HepG2 (cell line): Measurements from ENCODE around the gene PEBP1. TPM values are rescaled to one million over a fixed set of nuclear protein-coding genes. Genes with fewer than 3 reads are reported as not detected.

ENCODE experiments used
- FOSL2 ChIP-seq: sonication (generic); formaldehyde crosslinking; IDR thresholded peaks from 2 replicates; pipeline ENCODE4 v1.4.0; 2020; ENCODE audit warnings: missing genetic modification reagents
- FOXA3 ChIP-seq: IDR thresholded peaks from 2 replicates; pipeline ENCODE4 v1.6.1; 2016; ENCODE audit warnings: missing genetic modification reagents, missing compliant biosample characterization
- MLXIP ChIP-seq: sonication (generic); formaldehyde crosslinking; IDR thresholded peaks from 2 replicates; pipeline ENCODE4 v1.9.0; 2021; ENCODE audit warnings: missing genetic modification reagents, borderline replicate concordance
- MTERF4 ChIP-seq: sonication (generic); formaldehyde crosslinking; IDR thresholded peaks from 2 replicates; pipeline ENCODE4 v1.8.0; 2023; ENCODE audit warnings: mild to moderate bottlenecking, missing genetic modification reagents
- NFYB ChIP-seq: sonication (generic); formaldehyde crosslinking; IDR thresholded peaks from 2 replicates; pipeline ENCODE4 v1.4.0; 2020; ENCODE audit warnings: missing genetic modification reagents
- PAX8 ChIP-seq: sonication (generic); formaldehyde crosslinking; IDR thresholded peaks from 2 replicates; pipeline ENCODE4 v1.8.0; 2022; ENCODE audit warnings: mild to moderate bottlenecking, missing genetic modification reagents, borderline replicate concordance
- REXO4 ChIP-seq: sonication (generic); formaldehyde crosslinking; IDR thresholded peaks from 2 replicates; pipeline ENCODE4 v1.8.0; 2022; ENCODE audit warnings: missing genetic modification reagents, mild to moderate bottlenecking, borderline replicate concordance
- WIZ ChIP-seq: sonication (generic); formaldehyde crosslinking; IDR thresholded peaks from 2 replicates; pipeline ENCODE4 v1.5.1; 2020; ENCODE audit warnings: mild to moderate bottlenecking, missing genetic modification reagents
- ZBTB7A ChIP-seq: sonication (generic); formaldehyde crosslinking; IDR thresholded peaks from 2 replicates; pipeline ENCODE4 v1.8.0; 2022; ENCODE audit warnings: mild to moderate bottlenecking, missing genetic modification reagents
- ZNF205 ChIP-seq: IDR thresholded peaks from 2 replicates; pipeline ENCODE4 v1.6.1; 2018; ENCODE audit warnings: missing biosample characterization, missing genetic modification reagents
- ZNF232 ChIP-seq: sonication (generic); formaldehyde crosslinking; IDR thresholded peaks from 2 replicates; pipeline ENCODE4 v1.4.0; 2020; ENCODE audit warnings: missing genetic modification reagents, borderline replicate concordance
- ZNF441 ChIP-seq: sonication (generic); formaldehyde crosslinking; IDR thresholded peaks from 2 replicates; pipeline ENCODE4 v1.7.0; 2021; ENCODE audit warnings: missing genetic modification reagents, borderline replicate concordance
- ZNF446 ChIP-seq: sonication (generic); formaldehyde crosslinking; IDR thresholded peaks from 2 replicates; pipeline ENCODE4 v1.5.0; 2020; ENCODE audit warnings: mild to moderate bottlenecking, missing genetic modification reagents
- ZNF501 ChIP-seq: sonication (generic); formaldehyde crosslinking; IDR thresholded peaks from 2 replicates; pipeline ENCODE4 v1.5.1; 2020; ENCODE audit warnings: mild to moderate bottlenecking, moderate library complexity, missing genetic modification reagents
- ZNF546 ChIP-seq: sonication (generic); formaldehyde crosslinking; conservative IDR thresholded peaks from 2 replicates; pipeline ENCODE4 v1.8.1; 2023; ENCODE audit warnings: mild to moderate bottlenecking, missing genetic modification reagents
- ZNF556 ChIP-seq: sonication (generic); formaldehyde crosslinking; IDR thresholded peaks from 2 replicates; pipeline ENCODE4 v1.4.0; 2020; ENCODE audit warnings: mild to moderate bottlenecking, missing genetic modification reagents, borderline replicate concordance
- ZNF646 ChIP-seq: sonication (generic); formaldehyde crosslinking; IDR thresholded peaks from 2 replicates; pipeline ENCODE4 v1.9.0; 2021; ENCODE audit warnings: mild to moderate bottlenecking, missing genetic modification reagents
- ZNF703 ChIP-seq: sonication (generic); formaldehyde crosslinking; IDR thresholded peaks from 2 replicates; pipeline ENCODE4 v1.5.1; 2020; ENCODE audit warnings: missing genetic modification reagents, mild to moderate bottlenecking, moderate library complexity, borderline replicate concordance
- ZSCAN20 ChIP-seq: sonication (generic); formaldehyde crosslinking; IDR thresholded peaks from 2 replicates; pipeline ENCODE4 v1.4.0; 2020; ENCODE audit warnings: missing genetic modification reagents, mild to moderate bottlenecking, borderline replicate concordance
- polyA plus RNA-seq, 8 experiments: library from polyadenylated mRNA; depleted of rRNA in 3 of 8; stranded (reverse) in 7 of 8; unstranded in 1 of 8; fragments of >200 nt; fragmentation: Illumina TruSeq in 4 of 8; extraction: Trizol in 4 of 8; gene quantifications; 2 replicates each; pipeline versions ENCODE4 v1.2.1 to v1.2.3, GENCODE V29; 2011 to 2016; ENCODE audit warnings: low read depth in 4 of 8, missing spikeins in 1 of 8, mixed read lengths in 1 of 8; ENCODE audit not compliant: insufficient read depth in 1 of 8
- total RNA-seq, 5 experiments: library from RNA; depleted of rRNA; stranded (reverse); fragments of >200 nt; fragmentation: Illumina TruSeq; extraction: Trizol; gene quantifications; 2 replicates each; pipeline ENCODE4 v1.2.3, GENCODE V29; 2016; ENCODE audit warnings: low read depth in 1 of 5

PEBP1 gene
- total and polyA plus RNA-seq, 2 of the 13 experiments (the other 11 are each of a cell fraction or from before 2014, with no cell fraction given) = 538 to 1,505 TPM

DNA sequence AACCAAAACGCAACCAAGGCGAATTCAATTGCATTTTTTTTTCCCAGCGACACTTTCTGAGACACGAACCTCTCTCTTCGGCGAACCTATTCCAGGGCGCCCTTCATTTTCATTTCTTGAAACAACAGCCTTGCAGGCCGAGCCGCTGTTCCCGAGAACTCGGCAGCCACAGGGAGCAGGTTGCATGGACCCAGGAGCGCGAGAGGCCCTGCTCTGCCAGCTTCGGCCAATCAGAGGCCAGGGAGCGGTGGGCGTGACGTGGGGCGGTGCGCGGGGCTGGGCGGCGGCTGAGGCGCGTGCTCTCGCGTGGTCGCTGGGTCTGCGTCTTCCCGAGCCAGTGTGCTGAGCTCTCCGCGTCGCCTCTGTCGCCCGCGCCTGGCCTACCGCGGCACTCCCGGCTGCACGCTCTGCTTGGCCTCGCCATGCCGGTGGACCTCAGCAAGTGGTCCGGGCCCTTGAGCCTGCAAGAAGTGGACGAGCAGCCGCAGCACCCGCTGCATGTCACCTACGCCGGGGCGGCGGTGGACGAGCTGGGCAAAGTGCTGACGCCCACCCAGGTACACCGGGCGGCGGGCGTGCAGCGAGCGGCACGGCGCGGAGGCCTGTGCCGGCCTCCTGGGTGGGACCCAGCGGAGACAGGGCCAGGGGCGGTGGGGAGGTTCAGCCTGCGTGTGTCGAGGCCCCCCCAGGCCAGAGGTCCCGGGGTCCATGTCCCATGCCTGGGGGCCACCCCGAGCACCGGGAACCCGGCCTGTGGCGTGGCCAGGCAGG is at the start of gene PEBP1 (continued):
- TF ChIP-seq MLXIP (peak; percentile 90), NFYB (peak; percentile 93), FOXA3 (CRISPR knock-in tag) (peak; percentile 41; the same call in 1 of the 2 replicates), ZSCAN20 (CRISPR knock-in tag) (peak; percentile 89; the same call in 1 of the 2 replicates), ZNF501 (CRISPR knock-in tag) (peak; percentile 81), REXO4 (CRISPR knock-in tag) (no peak), ZNF441 (CRISPR knock-in tag) (peak; percentile 86; the same call in 1 of the 2 replicates), ZBTB7A (peak; percentile 84; the same call in 1 of the 2 replicates), PAX8 (CRISPR knock-in tag) (0 out of 2 replicates have a peak, but pooled peaks have one; percentile 31), ZNF232 (CRISPR knock-in tag) (peak; percentile 76), ZNF446 (peak; percentile 56), ZNF205 (CRISPR knock-in tag) (0 out of 2 replicates have a peak, but pooled peaks have one; percentile 56), WIZ (CRISPR knock-in tag) (peak; percentile 51; the same call in 1 of the 2 replicates), ZNF556 (CRISPR knock-in tag) (peak; percentile 76; the same call in 1 of the 2 replicates), ZNF703 (CRISPR knock-in tag) (peak; percentile 73; the same call in 1 of the 2 replicates), FOSL2 (CRISPR knock-in tag) (peak; percentile 62), MTERF4 (CRISPR knock-in tag) (peak; percentile 23; the same call in 1 of the 2 replicates), ZNF646 (CRISPR knock-in tag) (no peak), ZNF546 (peak; percentile 77; the same call in 1 of the 2 replicates)
